NB4 (cell line): ENCODE data around the gene KRT75.

Experiments
- DNase-seq: peaks from one replicate; pipeline ENCODE4 v3.0.0; 2010; ENCODE audit warnings: low read depth
- H3K4me3 ChIP-seq: one replicate; pipeline ENCODE4 v1.5.1; 2011; ENCODE audit warnings: mild to moderate bottlenecking, low read depth, low read length, moderate library complexity
- CTCF ChIP-seq: IDR thresholded peaks from one replicate; pipeline ENCODE4 v1.5.1; 2012; ENCODE audit warnings: low read depth, low read length
- MAX ChIP-seq: IDR thresholded peaks from 2 replicates; pipeline ENCODE4 v1.6.1; 2011; ENCODE audit warnings: low read depth, low read length
- MYC ChIP-seq: IDR thresholded peaks from 2 replicates; pipeline ENCODE4 v1.6.1; 2011; ENCODE audit warnings: low read depth, low read length
- POLR2A ChIP-seq: IDR thresholded peaks from 2 replicates; pipeline ENCODE4 v1.6.1; 2011; ENCODE audit warnings: mild to moderate bottlenecking; ENCODE audit not compliant: insufficient read length; ENCODE audit errors: extremely low read depth

The KRT75 gene

GRCh38 chr12:52418576-52419110, 15.5 kb downstream of the KRT75 start:
- no peak for DNase-seq
- no peak for TF ChIP-seq MYC
- TF ChIP-seq CTCF = no peak
- no peak for TF ChIP-seq MAX
- H3K4me3 ChIP-seq = no peak overlapping the region

GRCh38 chr12:52417740-52418139, 16.4 kb downstream of the KRT75 start:
- no peak for DNase-seq
- TF ChIP-seq MYC (no peak), CTCF (no peak), MAX (no peak), POLR2A (no peak)
- no peak overlapping the region for H3K4me3 ChIP-seq

GRCh38 chr12:52416795-52417194, 17.4 kb downstream of the KRT75 start:
- DNase-seq = no peak
- H3K4me3 ChIP-seq = no peak overlapping the region
- TF ChIP-seq MYC (no peak), MAX (no peak), CTCF (no peak), POLR2A (no peak)

- H3K4me3 ChIP-seq = no peak overlapping the region
- DNase-seq = no peak
- no peak for TF ChIP-seq MYC
- no peak for TF ChIP-seq CTCF
- TF ChIP-seq MAX = no peak
- no peak for TF ChIP-seq POLR2A
Measured at GRCh38 chr12:52415870-52416750, 18.1 kb downstream of the KRT75 start.

GRCh38 chr12:52414936-52415335, 19.2 kb downstream of the KRT75 start:
- no peak overlapping the region for H3K4me3 ChIP-seq
- no peak for DNase-seq
- TF ChIP-seq MYC = no peak
- TF ChIP-seq POLR2A = no peak
- no peak for TF ChIP-seq MAX
- TF ChIP-seq CTCF = no peak
